K562 (cell line): Measurements from ENCODE around the gene GP1BB. TPM values are rescaled to one million over a fixed set of nuclear protein-coding genes. Genes with fewer than 3 reads are reported as not detected.

Experiments
- CBFA2T2 ChIP-seq: fragments of 450-650 bp; conservative IDR thresholded peaks from 2 replicates; pipeline ENCODE4 v1.6.1; 2017; ENCODE audit warnings: mild to moderate bottlenecking
- EP300 ChIP-seq: IDR thresholded peaks from 2 replicates; pipeline ENCODE4 v1.6.1; 2012; ENCODE audit warnings: low read length, improper control_type of control experiment
- EWSR1 ChIP-seq: fragments of 450-650 bp; IDR thresholded peaks from 2 replicates; pipeline ENCODE4 v1.6.1; 2018; ENCODE audit warnings: borderline replicate concordance, mild to moderate bottlenecking, low read depth, moderate library complexity; ENCODE audit not compliant: partially characterized antibody
- FUS ChIP-seq: fragments of 200-400 bp; formaldehyde crosslinking; optimal IDR thresholded peaks from 2 replicates; pipeline ENCODE3; 2017; ENCODE audit warnings: low read depth, low read length
- HEY1 ChIP-seq: fragments of 250-450 bp; sonication (Bioruptor Pico); IDR thresholded peaks from 2 replicates; pipeline ENCODE4 v1.5.0; 2020; ENCODE audit warnings: mild to moderate bottlenecking, moderate library complexity, borderline replicate concordance
- NFXL1 ChIP-seq: fragments of 450-650 bp; formaldehyde crosslinking; IDR thresholded peaks from 2 replicates; pipeline ENCODE4 v1.4.0; 2021; ENCODE audit warnings: mild to moderate bottlenecking
- NR2C2 ChIP-seq, 2 experiments: fragments of 200-800 bp in 1 of 2; sonication (Bioruptor generic) in 1 of 2; sonication (generic) in 1 of 2; formaldehyde crosslinking in 1 of 2; IDR thresholded peaks; 2 replicates each; pipeline versions ENCODE4 v1.6.1 to v1.8.0; 2016 to 2022; ENCODE audit warnings: mild to moderate bottlenecking in 1 of 2, missing compliant biosample characterization in 1 of 2, missing genetic modification characterization in 1 of 2, missing genetic modification reagents in 1 of 2
- POLR2AphosphoS5 ChIP-seq: IDR thresholded peaks from 2 replicates; pipeline ENCODE4 v1.6.1; 2011; ENCODE audit warnings: mild to moderate bottlenecking, low read depth, low read length, moderate library complexity; ENCODE audit not compliant: control insufficient read depth, insufficient read depth
- ZBTB34 ChIP-seq: fragments of 250-450 bp; sonication (Bioruptor Pico); IDR thresholded peaks from 2 replicates; pipeline ENCODE4 v1.8.0; 2021; ENCODE audit warnings: mild to moderate bottlenecking, moderate library complexity
- ZKSCAN1 ChIP-seq: fragments of 150-350 bp; IDR thresholded peaks from 2 replicates; pipeline ENCODE4 v1.6.1; 2016; ENCODE audit warnings: low read depth, low read length
- ZNF23 ChIP-seq: fragments of 250-450 bp; sonication (Bioruptor Pico); IDR thresholded peaks from 2 replicates; pipeline ENCODE4 v1.4.0; 2020; ENCODE audit warnings: mild to moderate bottlenecking
- ZNF766 ChIP-seq: fragments of 200-800 bp; sonication (Bioruptor generic); conservative IDR thresholded peaks from 2 replicates; pipeline ENCODE4 v1.6.1; 2016; ENCODE audit warnings: missing genetic modification characterization, missing compliant biosample characterization
- ZNF778 ChIP-seq: fragments of 450-650 bp; formaldehyde crosslinking; IDR thresholded peaks from 2 replicates; pipeline ENCODE4 v1.4.0; 2020; ENCODE audit warnings: mild to moderate bottlenecking, moderate library complexity
- polyA plus RNA-seq, 8 experiments: library from polyadenylated mRNA; depleted of rRNA in 4 of 8; stranded (reverse) in 5 of 8; unstranded in 3 of 8; fragments of >200 nt; fragmentation: Nextera tagmentation in 2 of 8; fragmentation: Illumina TruSeq in 1 of 8; extraction: Ambion mirVana in 2 of 8; extraction: Trizol in 1 of 8; gene quantifications; 2 replicates each; pipeline versions ENCODE4 v1.2.1 to v1.2.3, GENCODE V29; 2011 to 2014; ENCODE audit warnings: inconsistent platforms in 1 of 8, missing spikeins in 1 of 8
- total RNA-seq, 7 experiments: library from RNA; depleted of rRNA in 6 of 7; stranded (reverse); fragments of >200 nt in 6 of 7; fragmentation: Illumina TruSeq in 2 of 7; extraction: Trizol in 2 of 7; gene quantifications; 2 replicates each; pipeline versions ENCODE4 v1.2.1 to v1.2.3, GENCODE V29; 2011 to 2021; ENCODE audit warnings: low replicate concordance in 1 of 7
- TF ChIP-seq, protein P1 (sequence below): fragments of 250-450 bp; sonication (Bioruptor Pico); IDR thresholded peaks from 2 replicates; pipeline ENCODE4 v1.5.0; 2021; ENCODE audit warnings: mild to moderate bottlenecking, borderline replicate concordance

GP1BB gene
- total and polyA plus RNA-seq, 9 of the 15 experiments (the other 6 are each of a cell fraction or from before 2014, with no cell fraction given) = 0.69 to 162 (median 2.8) TPM

DNA sequence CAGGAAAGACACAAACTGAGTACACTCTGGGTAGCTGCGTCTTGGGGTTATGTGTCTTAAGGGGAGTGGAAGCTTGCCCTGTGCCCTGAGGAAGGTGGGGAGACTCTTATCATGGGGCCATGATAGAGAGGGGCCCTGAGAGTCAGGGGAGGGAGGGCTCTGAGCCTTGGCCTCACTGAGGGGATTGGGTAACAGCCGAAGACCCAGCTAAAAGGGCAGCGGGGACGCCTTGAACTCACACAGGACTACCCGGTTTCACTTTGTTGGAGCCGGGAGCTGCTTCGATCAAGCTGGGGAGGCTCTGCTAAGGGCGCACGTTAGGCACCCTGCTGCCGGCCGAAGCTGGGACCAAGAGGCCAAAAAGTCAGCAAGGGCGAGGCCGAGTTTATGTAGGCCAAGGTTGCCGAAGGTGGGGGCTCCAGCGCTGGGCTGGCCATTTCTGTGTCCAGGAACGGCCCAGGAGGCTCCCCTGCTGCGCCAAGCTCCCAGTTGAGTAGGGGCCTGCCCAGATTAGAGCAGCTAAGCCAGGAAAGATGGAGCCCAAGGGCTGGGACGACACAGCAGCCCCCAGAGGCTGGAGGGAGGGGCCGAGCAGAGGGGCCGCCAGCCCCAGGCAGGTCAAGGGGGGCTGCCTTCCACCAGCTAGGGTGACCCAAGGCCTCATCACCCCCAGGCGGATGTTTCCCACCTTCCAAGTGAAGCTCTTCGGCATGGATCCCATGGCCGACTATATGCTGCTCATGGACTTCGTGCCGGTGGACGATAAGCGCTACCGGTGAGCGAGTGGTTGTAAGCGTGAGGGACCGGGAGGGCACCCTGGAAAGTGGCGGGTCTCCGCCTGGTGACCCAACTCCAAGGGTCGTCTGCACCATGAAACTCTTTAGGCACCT, 39.5 kb downstream of the GP1BB start (continued):
- TF ChIP-seq, protein P1, sequence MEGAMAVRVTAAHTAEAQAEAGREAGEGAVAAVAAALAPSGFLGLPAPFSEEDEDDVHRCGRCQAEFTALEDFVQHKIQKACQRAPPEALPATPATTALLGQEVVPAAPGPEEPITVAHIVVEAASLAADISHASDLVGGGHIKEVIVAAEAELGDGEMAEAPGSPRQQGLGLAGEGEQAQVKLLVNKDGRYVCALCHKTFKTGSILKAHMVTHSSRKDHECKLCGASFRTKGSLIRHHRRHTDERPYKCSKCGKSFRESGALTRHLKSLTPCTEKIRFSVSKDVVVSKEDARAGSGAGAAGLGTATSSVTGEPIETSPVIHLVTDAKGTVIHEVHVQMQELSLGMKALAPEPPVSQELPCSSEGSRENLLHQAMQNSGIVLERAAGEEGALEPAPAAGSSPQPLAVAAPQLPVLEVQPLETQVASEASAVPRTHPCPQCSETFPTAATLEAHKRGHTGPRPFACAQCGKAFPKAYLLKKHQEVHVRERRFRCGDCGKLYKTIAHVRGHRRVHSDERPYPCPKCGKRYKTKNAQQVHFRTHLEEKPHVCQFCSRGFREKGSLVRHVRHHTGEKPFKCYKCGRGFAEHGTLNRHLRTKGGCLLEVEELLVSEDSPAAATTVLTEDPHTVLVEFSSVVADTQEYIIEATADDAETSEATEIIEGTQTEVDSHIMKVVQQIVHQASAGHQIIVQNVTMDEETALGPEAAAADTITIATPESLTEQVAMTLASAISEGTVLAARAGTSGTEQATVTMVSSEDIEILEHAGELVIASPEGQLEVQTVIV (CRISPR knock-in tag) = no peak
- TF ChIP-seq EWSR1 (no peak), ZNF766 (no peak), ZKSCAN1 (no peak), POLR2AphosphoS5 (no peak), CBFA2T2 (no peak), ZNF778 (no peak), EP300 (no peak), NR2C2 (CRISPR knock-in tag; IDR thresholded peaks at IDR 0.05) (no peak), NR2C2 (tag; IDR thresholded peaks at IDR 0.05) (no peak), ZBTB34 (no peak), ZNF23 (CRISPR knock-in tag) (no peak), NFXL1 (CRISPR knock-in tag) (no peak), HEY1 (CRISPR knock-in tag) (no peak), FUS (no peak)
